HS-27A (cell line): Measurements from ENCODE around the gene C20orf173.

Experiments
- DNase-seq: peaks from one replicate; pipeline ENCODE4 v3.0.0-alpha.2; 2012; ENCODE audit warnings: low read depth, missing footprints

The C20orf173 gene

DNA sequence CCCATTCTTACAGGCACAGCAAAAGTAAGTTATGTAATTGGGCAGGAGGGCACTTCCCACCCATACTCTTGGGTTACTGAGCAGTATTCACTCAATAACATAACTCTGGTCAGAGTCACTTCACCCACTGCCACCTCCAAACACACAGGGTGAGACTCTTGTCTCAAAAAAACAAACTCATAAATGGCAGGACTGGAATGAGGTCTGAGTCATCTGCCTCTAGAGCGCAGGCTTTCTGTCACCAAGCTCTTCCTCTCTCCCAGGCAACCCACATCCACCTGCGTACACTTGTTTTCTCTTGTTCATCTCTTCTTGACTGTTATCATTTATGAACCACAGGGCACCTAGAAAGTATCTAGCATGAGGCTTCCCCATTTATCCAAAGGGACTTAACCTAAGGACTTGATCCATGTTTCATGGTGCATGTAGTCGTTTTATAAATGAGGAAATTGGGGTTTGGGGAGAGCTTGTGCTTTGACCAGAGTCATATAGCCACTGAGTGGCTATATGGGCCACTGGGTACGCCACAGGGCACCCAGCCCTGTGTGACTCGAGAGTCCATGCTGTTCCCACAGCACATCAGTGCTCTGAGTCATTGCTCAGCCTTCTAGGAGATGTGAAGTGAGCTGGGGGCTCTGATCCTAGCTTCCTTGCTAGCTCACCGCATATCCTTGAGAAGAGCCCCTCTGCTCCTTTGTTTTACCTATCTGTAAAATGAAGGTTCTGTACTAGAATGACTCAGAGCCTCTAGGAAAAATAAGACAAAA is 22.4 kb downstream of the C20orf173 start:
- DNase-seq, result no peak

DNA sequence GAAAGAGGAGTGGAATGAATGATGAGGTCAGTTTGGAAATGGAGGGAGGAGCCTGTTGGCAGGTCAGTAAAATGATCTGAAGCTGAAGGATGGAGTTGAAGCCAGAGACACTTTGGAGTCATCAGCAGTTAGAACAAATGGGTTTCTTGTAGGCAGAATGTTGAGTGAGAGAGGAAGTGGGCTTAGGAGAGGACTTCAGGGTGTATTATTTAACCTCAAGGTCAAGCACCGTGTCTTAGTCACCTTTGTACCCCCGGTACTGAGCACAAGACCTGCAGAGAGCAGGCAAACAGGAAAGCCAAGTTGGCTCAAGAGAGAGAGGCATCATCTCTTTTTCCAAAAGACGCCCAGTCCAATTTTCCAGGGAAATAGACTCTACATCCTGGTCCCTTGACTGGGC is 23.3 kb downstream of the C20orf173 start:
- no peak for DNase-seq

DNA sequence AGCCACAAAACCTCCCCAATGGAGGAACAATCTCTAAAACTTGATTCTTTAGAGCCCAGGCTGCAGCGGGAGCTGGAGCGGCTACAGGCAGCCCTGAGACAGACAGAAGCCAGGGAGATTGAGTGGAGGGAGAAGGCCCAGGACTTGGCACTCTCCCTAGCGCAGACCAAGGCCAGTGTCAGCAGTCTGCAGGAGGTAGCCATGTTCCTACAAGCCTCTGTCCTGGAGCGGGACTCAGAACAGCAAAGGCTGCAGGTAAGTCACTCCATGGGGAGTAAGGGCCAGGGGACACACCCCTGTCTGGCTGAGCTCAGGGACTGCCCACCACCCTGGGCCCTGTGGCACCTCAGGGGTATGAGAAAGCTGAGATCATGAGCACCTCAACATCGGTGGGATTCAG is 24.7 kb downstream of the C20orf173 start:
- no peak for DNase-seq

DNA sequence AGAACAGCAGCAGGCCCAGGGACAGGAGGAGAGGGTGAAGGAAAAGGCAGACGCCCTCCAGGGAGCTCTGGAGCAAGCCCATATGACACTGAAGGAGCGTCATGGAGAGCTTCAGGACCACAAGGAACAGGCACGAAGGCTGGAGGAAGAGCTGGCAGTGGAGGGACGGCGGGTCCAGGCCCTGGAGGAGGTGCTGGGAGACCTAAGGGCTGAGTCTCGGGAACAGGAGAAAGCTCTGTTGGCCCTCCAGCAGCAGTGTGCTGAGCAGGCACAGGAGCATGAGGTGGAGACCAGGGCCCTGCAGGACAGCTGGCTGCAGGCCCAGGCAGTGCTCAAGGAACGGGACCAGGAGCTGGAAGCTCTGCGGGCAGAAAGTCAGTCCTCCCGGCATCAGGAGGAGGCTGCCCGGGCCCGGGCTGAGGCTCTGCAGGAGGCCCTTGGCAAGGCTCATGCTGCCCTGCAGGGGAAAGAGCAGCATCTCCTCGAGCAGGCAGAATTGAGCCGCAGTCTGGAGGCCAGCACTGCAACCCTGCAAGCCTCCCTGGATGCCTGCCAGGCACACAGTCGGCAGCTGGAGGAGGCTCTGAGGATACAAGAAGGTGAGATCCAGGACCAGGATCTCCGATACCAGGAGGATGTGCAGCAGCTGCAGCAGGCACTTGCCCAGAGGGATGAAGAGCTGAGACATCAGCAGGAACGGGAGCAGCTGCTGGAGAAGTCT is 25.5 kb downstream of the C20orf173 start:
- no peak for DNase-seq

DNA sequence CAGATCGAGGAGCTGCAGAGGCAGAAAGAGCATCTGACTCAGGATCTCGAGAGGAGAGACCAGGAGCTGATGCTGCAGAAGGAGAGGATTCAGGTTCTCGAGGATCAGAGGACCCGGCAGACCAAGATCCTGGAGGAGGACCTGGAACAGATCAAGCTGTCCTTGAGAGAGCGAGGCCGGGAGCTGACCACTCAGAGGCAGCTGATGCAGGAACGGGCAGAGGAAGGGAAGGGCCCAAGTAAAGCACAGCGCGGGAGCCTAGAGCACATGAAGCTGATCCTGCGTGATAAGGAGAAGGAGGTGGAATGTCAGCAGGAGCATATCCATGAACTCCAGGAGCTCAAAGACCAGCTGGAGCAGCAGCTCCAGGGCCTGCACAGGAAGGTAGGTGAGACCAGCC is 26.2 kb downstream of the C20orf173 start:
- no peak for DNase-seq

DNA sequence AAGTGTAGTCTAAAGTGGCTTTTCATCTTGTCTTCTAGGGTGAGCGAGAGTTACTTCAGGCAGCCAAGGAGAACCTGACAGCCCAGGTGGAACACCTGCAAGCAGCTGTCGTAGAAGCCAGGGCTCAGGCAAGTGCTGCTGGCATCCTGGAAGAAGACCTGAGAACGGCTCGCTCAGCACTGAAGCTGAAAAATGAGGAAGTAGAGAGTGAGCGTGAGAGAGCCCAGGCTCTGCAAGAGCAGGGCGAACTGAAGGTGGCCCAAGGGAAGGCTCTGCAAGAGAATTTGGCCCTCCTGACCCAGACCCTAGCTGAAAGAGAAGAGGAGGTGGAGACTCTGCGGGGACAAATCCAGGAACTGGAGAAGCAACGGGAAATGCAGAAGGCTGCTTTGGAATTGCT is 27.1 kb downstream of the C20orf173 start:
- no peak for DNase-seq

DNA sequence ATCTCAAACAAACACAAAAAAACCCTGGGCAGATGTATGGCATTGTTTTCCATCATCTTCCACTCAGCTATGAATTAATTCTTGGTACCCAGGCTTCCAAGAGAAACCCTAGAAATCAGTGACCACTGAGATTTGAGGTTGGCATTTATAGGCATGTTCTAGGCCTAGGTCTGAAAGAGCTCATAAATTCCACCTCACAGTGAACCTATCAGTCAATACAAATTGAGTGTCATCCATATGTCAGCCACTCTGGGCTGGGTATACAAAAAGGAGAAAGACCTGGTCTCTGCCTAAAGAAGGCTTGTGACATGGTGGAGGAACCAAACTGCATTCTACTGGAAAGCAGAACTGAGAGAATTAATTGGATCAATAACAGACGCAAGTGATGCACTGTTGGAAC is 30.2 kb downstream of the C20orf173 start:
- DNase-seq, result no peak

DNA sequence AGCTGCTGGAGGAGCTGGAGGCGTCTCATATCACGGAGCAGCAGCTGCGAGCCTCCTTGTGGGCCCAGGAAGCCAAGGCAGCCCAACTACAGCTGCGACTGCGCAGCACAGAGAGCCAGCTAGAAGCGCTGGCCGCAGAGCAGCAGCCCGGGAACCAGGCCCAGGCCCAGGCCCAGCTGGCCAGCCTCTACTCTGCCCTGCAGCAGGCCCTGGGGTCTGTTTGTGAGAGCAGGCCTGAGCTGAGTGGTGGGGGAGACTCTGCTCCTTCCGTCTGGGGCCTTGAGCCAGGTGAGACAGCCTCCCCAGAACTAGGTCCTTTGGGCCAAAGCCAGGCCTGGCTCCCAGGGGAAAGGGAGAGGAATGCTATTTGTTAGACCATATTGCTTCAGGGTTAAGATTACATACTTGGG is 31.7 kb downstream of the C20orf173 start:
- DNase-seq, result no peak

DNA sequence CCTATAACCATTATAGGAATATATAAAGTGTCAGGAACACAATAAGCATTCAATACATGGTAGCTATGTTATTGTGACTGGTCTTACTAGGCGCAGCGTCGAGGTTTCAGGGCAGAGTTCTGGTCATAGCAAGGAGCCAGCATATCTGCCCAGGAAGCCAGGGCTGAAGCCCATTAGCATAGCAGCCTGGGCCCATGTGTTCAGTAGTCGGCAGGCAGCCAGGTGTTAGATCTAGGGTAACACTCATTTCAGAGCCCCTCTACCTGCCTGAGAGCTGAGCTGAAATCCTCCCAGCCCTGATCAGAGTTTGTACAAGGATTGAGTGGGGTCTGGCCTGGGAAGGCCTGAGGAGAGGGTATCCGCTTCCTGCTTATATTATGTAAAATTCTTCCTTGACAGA is 32.1 kb downstream of the C20orf173 start:
- DNase-seq, result no peak

DNA sequence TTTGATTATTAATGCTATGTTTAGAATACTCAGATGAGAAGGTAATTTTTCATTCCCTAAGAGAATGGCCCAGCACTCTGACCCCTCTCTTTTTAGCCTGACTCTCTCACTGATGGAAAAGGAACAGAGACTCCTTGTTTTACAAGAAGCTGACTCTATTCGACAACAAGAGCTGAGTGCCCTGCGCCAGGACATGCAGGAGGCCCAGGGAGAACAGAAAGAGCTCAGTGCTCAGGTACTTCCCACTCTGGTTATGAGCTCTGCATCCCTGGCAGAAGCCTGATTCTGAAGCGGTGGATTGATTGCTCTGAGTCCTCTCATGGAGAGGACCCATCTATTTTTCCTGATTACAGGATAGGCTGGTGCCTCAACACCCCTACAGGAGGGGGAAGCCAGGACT is 33.0 kb downstream of the C20orf173 start:
- no peak for DNase-seq

DNA sequence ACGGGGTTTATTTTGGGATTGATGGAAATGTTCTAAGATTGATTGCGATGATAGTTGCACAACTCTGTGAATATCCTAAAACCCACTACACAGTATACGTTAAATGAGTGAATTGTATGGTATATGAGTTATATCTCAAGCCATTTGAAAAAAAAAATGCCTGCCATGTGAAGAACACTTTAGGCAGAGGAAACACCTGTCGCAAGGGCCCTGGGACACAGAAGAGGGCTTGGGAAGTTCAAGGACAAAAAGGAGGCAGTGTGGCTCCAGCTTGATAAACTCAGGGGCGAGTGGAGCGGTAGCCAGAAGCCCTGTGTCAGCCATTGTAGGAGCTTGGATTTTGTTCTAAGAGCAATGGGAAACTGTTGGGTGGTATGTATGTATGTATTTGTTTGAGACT is 37.1 kb downstream of the C20orf173 start:
- no peak for DNase-seq

DNA sequence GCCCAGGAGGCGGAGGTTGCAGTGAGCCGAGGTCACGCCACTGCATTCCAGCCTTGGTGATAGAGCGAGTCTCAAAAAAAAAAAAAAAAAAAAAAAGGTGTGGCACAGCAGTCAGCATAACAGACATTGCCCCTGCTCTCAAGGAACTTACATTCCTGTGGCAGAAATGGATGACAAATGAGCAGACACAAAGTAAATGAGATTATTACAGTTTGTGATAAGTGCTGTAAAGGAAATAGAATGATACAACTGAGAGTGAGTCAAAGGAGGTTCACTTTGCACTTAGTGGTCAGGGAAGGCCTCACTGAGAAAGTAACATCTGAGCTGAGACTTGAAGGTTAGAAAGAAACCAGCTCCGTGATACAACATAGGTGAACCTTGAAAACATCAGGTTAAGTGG is 37.6 kb downstream of the C20orf173 start:
- DNase-seq, result no peak

DNA sequence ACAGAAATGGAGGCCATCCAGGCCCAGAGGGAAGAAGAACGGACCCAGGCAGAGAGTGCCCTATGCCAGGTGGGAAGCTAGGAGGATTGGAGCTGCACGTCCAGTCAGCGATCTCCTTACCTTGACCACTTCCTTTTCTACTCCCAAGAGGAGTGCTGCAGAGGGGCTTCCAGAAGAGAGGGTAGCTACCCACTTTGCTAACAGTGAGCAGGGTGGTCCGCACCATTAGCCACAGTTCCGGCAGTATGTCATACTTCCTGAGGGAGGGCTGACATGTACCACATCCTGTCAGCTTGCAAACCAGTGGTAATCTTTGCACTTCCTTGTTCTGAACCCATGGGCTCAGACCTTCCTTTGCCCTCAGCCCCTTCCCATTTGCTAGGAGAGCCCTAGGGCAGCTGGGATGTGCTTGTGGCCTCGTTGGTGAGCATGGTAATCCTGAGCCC is 38.7 kb downstream of the C20orf173 start:
- DNase-seq, result no peak

DNA sequence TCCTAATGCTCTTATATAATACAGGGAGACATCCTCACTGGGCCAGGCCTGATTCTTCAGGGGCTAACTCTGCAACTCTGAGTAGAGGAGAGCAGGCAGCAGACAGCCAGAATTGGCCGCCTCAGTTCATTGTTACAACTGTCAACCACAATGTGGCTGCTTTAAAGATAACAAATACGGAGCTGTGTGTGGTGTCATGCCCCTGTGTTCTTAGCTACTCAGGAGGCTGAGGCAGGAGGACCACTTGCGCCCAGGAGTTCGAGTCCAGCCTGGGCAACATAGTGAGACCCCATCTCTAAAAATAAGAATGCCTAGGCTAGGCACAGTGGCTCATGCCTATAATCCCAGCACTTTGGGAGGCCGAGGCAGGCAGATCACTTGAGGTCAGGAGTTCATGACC is 39.7 kb downstream of the C20orf173 start:
- no peak for DNase-seq

DNA sequence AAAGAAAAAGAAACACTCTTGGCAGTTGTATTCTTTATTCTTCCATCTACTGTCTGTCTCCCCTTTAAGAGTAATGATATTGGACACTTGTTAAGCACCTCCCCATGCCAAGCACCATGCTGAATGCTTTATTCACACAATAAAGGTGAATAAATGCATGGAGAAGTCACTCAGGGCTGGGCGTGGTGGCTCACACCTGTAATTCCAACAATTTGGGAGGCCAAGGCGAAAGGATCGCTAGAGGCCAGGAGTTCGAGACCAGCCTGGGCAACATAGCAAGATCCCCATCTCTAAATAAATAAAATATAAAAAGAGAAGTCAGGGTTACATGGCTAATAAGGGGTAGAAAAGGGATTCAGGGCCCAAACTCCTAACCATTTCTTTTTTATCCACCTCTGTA is 42.0 kb downstream of the C20orf173 start:
- no peak for DNase-seq

DNA sequence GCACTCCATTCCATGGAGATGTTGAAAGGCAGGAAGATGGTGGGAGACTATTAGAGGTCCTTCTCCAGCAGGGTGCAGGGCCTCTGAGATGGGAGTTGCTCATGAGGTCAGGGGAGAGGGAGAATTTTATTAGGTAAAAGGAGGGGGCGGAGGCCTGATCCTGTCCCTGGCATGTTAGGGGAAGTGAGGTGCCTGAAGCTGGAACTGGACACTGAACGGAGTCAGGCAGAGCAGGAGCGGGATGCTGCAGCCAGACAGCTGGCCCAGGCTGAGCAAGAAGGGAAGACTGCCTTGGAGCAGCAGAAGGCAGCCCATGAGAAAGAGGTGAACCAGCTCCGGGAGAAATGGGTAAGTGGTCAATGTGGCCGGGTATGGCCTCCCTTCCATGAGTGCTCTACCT is 49.7 kb downstream of the C20orf173 start:
- DNase-seq, result no peak

DNA sequence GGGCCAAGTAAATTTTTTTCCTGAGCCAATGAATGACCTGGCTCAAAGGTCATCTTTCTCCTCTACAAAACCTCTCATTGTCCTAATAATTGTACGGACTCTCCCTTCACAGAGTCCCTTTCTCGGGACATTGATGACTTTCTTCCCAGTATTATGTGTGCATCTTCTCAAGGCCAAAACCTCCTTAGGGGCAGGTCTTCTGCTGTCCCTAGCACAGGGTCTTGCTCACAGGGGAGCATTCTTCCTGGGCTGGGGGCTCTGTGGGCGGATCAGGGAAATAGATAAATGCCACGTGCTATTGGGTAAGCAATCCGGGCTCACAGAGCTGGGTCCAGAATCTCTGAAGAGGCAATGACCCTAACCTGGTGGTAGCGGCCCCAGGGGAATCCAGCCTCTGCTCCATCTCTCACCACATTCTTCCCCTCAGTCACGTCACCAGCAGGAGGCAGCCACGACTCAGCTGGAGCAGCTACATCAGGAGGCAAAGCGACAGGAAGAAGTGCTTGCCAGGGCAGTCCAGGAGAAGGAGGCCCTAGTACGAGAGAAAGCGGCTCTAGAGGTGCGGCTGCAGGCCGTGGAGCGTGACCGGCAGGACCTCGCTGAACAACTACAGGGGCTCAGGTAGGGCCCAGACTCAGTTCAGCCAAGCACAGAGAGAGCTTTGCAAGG is 50.5 kb downstream of the C20orf173 start:
- DNase-seq, result no peak
